Hepatic stellate cell (primary cell): ENCODE results near the gene FBXO10.
"Not testable (repeated sequence)": the region's sequence is repeated elsewhere in the genome, so short reads cannot be mapped to it uniquely, and the experiment has no call there.

Experiments
- DNase-seq: peaks from one replicate; pipeline ENCODE4 v3.0.0; 2011; ENCODE audit warnings: low spot score

Gene FBXO10

GRCh38 chr9:37477987-37478619 is 98.1 kb downstream of the FBXO10 start:
- DNase-seq: not testable (repeated sequence)

GRCh38 chr9:37477443-37477842 is 98.7 kb downstream of the FBXO10 start:
- not testable (repeated sequence) for DNase-seq

- no peak for DNase-seq
Measured at GRCh38 chr9:37476930-37477329, 99.2 kb downstream of the FBXO10 start.

- no peak for DNase-seq
Measured at GRCh38 chr9:37474438-37474837, 101.7 kb downstream of the FBXO10 start.

- DNase-seq: not testable (repeated sequence)
Measured at GRCh38 chr9:37473982-37474381, 102.2 kb downstream of the FBXO10 start.

GRCh38 chr9:37471942-37472684 is 104.1 kb downstream of the FBXO10 start:
- peak; percentile 79 for DNase-seq

- DNase-seq: no peak
Measured at GRCh38 chr9:37468620-37469019, 107.6 kb downstream of the FBXO10 start.

- not testable (repeated sequence) for DNase-seq
Measured at GRCh38 chr9:37467530-37467929, 108.7 kb downstream of the FBXO10 start.

GRCh38 chr9:37466037-37466709 is 110.0 kb downstream of the FBXO10 start:
- DNase-seq: peak; percentile 65

GRCh38 chr9:37465249-37466036 is 110.7 kb downstream of the FBXO10 start, which contains the start of gene ZBTB5:
ZBTB5 (minus strand) TSS chr9:37465450; CDS start chr9:37442551, 22,899 bp downstream.
- DNase-seq: peak; percentile 99

GRCh38 chr9:37464426-37465248 is 111.5 kb downstream of the FBXO10 start:
- DNase-seq: peak; percentile 72

GRCh38 chr9:37464006-37464405 is 112.2 kb downstream of the FBXO10 start:
- no peak for DNase-seq
